Stimulated activated CD8-positive, alpha-beta memory T cell treated with anti-CD3 and anti-CD28 coated beads, Interleukin-4, amount 100 ng/mL, for 1 hour (primary cell): ENCODE data around the gene ADAMTS4.
"Not testable (repeated sequence)": the region's sequence is repeated elsewhere in the genome, so short reads cannot be mapped to it uniquely, and the experiment has no call there.

Source experiments
- DNase-seq, 2 donors: peaks; one replicate each; pipeline ENCODE4 v3.0.0-alpha.2; 2020; ENCODE audit warnings: low read depth in 2 of 2, low spot score in 1 of 2

Gene ADAMTS4, protein sequence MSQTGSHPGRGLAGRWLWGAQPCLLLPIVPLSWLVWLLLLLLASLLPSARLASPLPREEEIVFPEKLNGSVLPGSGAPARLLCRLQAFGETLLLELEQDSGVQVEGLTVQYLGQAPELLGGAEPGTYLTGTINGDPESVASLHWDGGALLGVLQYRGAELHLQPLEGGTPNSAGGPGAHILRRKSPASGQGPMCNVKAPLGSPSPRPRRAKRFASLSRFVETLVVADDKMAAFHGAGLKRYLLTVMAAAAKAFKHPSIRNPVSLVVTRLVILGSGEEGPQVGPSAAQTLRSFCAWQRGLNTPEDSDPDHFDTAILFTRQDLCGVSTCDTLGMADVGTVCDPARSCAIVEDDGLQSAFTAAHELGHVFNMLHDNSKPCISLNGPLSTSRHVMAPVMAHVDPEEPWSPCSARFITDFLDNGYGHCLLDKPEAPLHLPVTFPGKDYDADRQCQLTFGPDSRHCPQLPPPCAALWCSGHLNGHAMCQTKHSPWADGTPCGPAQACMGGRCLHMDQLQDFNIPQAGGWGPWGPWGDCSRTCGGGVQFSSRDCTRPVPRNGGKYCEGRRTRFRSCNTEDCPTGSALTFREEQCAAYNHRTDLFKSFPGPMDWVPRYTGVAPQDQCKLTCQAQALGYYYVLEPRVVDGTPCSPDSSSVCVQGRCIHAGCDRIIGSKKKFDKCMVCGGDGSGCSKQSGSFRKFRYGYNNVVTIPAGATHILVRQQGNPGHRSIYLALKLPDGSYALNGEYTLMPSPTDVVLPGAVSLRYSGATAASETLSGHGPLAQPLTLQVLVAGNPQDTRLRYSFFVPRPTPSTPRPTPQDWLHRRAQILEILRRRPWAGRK

DNA sequence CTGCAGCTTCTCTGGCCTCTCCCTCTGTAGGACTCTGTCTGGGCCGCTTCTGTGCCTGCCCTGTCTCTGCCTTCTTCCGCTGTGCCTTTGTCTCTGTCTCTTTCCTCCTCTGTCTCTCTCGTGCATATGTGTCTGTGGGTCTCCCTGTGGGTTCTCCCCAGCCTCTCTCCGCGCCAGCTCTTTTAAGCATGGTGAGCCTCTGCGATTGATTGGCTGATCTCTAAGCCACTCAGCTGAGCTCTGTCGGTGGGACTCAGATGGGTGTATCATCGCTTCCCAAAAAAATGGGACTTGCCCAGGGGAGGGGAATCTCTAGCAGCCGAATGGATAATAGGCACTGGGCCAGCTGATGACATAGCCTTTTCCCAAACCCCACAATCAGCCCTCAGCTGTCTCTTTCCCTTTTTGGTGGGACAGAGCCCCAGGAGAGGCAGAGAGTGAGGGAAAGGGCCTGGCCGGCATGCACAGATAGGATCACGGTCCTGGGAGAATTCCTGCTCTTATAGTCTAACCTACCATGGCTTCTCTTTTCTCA, at the start of gene ADAMTS4:
TSS of gene ADAMTS4 (minus strand) at position 158 of the 535 bp plus-strand sequence. CDS start 427 bp downstream, outside the sequence.
- no peak for DNase-seq

DNA sequence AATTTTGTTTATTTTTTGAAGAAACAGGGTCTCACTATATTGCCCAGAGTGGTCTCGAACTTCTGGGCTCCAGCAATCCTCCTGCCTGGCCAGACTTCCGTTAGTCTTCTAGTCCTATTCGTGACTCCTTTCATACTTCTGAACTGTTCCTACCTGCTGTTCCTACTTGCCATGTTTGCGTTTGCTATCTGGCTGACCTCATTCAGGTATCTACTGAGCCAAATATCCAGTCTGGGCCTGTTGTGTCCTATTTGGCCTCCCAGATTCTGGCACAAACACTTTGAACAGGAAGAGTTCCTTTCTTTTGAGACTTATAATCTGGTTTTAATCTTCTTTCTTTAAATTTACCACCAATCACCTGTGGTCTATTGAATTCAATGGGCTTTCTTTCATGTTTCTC, 46.0 kb upstream of the ADAMTS4 start:
- no peak for DNase-seq

DNA sequence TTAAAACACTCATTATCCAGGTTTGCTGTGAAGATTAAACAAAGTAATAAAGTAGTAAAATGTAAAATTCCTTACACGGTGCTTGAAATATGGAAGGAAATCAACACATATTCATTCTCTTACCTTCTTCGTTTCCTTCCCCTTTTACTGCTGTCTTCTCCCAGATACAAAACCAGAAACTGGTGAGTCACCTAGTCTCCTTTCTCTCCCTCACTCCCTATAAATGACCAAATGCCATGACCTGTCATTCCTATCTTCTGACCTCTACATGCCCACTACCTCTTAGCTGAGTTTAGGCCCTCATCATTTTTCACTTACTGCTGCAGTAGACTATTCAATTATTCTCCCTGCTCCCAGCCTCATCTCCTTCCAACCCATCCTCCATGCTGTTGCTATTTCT, 43.5 kb upstream of the ADAMTS4 start:
- no peak for DNase-seq

DNA sequence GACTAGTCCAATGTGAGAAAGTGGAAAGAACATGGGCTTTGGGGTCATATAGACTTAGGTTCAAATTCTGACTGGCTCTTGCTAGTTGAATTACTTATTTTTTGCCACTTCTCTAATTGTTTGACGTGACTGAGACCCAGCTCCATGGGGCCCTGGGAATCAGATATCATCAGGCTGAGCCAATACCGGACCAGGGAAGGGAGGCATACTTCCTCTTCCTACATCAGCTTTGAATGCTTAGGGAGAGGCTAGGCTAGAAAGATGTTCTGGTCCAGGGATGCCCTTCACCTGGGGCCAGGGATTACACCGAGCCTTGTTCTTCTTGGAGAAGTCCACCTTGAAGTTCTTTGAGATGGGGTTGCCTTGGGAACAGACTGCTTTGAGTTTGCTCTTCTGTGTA, 42.8 kb upstream of the ADAMTS4 start:
- DNase-seq = no peak

DNA sequence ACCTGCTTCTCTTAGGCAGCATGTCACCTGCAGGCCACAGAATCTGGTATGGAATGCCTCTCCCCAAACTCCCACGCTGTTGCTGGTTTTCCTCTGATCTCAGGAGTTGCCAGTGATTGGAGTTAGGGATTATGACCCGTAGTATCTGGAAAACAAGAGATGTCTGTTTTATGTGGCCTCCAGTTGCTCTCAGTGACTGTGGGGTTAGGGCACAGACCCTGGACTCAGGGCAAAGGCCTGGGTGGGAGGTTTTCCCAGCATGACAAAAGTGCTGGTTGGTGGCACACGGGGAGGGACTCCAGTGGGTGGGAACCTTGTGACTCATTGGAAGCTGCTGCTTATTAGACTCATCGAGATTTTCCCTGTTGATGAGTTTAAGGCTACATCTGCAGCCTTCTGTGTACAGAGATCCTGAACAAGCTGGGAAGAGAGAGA, 39.2 kb upstream of the ADAMTS4 start, which contains the start of gene NR1I3:
TSS of gene NR1I3 (minus strand) at position 165 of the 435 bp plus-strand sequence. CDS start 1,638 bp downstream, outside the sequence.
- no peak for DNase-seq

DNA sequence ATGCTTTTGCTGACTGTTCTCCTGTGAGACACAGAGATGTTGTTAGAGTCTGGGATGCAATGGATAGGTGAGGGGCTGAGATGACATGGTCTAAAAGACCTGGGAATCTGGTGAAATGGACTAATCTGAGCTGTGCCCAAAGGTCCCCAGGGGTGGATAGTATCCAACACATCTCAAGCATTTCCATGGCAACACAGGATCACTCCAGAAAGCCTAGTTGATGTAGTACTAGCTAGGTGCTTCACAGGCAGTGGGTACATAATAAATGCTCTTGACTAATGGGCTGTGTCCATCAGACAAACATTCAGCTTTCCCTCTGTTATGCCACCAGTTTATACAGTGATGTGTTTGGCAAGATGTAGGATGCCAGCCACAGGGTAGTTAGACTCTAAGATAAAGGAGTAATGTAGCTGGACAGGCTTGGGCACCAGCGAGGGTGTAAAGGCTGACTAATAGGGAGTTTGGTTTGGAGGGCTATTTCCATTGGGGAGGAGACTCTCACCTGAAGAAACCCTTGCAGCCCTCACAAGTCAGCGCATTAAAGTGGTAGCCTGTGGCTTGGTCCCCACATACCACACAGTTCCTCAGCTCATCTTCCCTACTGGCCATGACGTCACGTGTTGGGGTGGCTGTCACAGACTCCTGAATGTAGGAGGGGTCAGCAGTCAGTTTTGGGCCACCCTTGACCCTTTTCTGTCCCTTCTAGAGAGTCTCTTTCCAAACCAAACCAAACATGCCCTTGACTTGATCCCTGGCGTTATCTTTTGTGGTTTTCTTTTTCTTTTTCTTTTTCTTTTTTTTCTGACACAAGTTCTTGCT, 37.3 kb upstream of the ADAMTS4 start:
- DNase-seq = no peak

DNA sequence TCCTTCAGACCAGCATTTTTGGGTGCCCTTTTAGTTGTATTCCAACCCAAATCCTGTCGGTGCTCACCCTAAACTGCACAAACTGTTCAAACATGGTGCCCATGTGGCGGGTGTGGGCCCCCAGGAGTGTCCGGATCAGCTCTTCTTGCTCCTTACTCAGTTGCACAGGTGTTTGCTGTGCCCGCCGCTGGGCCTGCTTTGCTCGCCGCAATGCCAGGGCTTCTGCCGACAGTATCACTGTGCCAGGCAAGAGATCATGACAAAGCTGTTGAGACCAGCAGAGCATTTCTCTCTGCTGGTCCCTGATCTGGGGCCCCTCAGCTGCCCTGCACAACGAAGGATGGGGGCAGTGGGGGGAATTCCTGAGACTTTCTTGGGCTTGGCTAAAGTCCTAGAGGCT, 34.2 kb upstream of the ADAMTS4 start:
- no peak for DNase-seq

DNA sequence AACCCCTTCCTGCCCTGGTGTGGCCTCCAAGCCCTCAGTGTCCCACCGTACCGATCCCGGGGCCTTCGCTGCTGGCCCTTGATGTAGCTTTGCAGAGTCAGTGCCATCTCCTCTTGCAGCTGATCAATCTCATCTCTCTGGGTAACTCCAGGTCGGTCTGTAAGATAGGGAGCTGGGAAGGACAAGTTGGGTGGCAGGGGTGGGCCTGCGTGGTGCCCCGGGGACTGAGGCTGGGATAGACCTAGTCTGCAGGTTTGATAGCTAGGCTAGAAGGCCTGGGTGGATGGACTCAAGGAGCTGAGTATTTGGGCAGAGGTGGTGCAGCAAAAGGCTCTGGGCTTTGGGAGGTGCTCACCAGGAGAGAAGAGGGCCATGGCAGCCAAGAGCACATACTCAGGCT, 31.9 kb upstream of the ADAMTS4 start:
- no peak for DNase-seq

DNA sequence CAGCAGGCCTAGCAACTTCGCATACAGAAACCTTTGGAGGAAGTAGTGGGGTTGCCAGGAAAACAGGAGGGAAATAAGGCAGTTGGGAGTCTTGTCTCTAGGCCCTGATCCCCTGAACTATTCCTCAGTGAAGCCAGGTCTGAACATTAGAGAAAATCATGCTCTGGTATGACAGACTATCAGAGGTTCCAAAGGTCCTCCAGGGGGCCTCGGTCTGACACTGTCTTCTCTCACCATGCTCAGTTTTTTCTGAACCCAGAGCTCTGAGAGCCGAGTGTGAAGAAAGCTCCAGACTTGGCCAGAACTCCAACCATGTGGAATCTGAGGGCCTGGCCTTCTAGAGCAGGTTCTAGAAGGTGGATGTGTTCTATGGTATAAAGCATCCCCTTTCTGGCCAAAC, 31.0 kb upstream of the ADAMTS4 start:
- DNase-seq = no peak

DNA sequence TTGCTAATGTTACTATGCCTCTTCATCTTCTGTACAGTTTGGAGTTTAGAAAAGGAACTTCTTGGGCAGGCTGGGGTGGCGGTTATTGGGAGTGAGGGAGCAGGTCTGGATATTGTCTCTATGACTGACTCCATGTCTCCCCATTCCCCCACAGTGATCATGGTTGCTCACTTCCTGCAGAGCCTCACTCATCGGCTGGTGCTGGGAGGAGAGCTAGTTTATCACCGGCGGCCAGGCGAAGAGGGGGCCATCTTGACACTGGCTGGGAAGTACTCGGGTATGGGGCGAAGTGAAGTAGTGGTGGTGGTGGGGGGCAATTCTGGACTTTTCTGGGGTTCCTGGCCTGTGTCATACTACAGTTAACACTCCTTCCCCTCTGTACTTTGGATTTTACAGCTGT, 29.2 kb upstream of the ADAMTS4 start:
- DNase-seq = no peak

DNA sequence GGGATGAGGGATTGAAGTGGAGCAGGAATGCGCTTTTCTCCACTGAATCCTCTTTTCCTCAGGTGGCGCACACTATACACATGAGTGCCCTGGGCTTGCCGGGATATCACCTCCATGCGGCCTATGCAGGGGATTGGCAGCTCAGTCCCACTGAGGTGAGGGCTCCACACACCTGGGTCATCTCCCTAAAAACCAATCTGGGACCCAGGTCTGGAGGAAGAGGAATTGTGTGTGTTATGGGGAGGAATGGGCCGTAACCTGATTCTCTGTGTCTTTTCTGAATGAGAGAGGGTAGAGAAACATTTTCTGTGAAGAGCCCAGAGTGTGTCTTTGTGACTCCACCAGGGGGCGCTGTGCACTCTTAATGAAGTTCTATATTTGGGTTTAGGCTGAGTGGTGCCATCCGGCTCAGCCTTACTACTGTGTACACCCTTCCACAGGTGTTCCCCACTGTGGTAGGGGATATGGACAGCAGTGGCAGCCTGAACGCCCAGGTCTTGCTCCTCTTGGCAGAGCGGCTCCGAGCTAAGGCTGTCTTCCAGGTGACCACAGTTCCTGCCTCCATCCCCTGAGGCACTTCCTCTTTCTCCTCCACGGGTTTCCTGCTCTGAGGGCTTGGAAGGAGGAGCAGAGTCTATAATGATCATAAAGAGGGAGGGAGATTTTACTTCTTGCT, 28.5 kb upstream of the ADAMTS4 start:
- DNase-seq = peak; percentile 78 to 91

DNA sequence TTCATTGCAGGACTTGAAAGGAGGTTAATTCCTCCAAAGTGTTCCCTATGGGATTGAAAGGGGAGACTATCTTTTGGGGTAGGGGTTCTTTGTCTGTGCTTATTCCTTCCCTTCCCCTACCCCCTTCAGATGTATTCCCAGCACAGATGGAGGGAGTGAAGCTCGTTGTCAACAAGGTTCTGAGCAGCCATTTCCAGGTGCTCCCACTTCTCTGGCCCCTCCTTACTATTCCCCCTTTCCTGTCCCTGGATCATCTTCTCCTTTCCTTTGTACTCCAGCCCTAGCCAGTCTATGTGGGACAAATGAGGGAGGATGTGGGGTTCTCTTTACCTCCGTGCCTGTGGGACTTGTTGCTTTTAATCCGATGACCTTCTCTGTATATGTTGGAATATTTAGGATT, 27.9 kb upstream of the ADAMTS4 start:
- no peak for DNase-seq

DNA sequence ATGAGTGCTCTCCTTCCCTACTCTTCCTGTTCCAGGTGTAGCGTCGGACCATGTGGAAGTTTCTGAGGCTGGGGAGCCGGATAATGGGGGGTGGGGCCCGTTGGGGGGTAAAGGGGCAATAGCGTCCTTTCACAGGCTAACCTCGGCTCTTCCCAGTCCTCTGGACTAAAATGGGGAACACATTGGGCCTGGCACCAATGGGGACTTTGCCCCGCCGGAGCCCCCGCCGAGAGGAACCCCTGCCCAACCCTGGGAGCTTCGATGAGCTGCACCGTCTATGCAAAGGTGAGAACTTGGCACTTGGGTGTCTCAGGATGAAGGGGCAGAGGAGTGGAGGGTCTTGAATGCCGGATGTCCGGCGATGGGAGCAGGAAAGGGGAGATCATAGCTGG, 27.5 kb upstream of the ADAMTS4 start:
- no peak for DNase-seq

DNA sequence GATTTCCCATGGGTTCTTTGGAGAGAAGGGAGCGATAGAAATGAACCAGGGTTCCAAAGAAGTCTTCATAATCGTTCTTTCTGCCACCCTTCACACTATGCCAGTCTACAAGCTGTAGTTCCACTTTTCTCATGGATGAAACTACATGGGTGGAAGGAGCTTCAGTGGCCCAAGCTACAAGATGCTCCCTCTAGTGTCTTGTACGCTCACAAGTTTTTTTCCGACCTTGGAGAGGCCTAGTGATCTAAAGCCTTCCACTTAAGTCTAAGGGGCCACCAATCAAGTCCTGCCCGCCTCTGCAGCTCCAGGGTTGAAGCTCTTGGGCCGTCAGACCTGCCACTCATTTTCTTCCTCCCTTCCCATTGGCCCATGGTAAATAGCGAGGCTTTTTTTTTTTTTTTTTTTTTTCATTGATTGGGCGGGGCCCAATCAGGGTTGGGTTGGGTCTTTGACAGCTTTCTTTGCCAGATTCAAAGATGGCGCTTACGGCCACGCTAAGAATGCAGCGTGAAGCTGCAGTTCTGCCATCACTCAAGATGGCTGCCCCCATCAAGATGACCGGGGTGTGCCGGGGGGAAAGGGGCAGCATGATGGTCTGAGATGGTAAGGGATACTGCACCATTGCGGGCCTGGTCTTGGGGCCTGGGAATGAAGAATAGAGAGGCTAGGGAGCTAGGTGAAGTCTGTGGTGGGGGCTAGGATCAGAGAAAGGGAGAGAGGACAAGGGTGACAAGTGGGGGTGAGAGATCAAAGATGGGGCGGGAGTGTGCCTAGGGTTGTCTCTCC, 26.9 kb upstream of the ADAMTS4 start, which contains the start of gene TOMM40L:
TSS of gene TOMM40L (plus strand) at position 527 of the 786 bp plus-strand sequence. CDS start 430 bp downstream, outside the sequence.
- peak; percentile 58 to 73 for DNase-seq

DNA sequence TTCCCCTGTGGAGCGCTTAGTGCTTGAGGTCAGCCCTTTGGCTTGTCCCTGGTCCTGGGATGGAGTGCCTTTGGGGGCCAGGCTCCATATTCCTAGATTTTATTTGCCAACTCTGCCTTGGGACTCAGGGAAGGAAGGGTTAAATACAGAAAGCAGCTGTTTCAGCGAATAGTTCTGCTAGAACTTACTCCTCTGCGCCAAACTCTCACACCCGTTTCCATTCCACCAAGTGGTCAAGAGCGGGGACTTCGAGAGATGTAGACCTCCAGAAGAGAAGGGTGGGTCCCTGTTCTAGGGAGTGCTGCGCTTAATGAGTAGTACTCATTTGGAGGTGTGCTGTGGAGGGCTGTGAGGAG, 26.3 kb upstream of the ADAMTS4 start:
- no peak for DNase-seq

DNA sequence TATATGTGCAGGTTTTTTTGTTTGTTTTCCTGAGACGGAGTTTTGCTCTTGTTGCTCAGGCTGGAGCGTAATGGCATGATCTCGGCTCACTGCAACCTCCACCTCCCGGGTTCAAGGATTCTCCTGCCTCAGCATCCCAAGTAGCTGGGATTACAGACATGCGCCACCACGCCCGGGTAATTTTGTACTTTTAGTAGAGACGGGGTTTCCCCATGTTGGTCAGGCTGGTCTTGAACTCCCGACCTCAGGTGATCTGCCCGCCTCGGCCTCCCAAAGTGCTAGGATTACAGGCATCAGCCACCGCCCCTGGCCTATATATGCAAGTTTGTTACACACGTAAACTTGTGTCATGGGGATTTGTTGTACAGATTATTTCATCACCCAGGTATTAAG, 25.8 kb upstream of the ADAMTS4 start:
- DNase-seq = not testable (repeated sequence)

DNA sequence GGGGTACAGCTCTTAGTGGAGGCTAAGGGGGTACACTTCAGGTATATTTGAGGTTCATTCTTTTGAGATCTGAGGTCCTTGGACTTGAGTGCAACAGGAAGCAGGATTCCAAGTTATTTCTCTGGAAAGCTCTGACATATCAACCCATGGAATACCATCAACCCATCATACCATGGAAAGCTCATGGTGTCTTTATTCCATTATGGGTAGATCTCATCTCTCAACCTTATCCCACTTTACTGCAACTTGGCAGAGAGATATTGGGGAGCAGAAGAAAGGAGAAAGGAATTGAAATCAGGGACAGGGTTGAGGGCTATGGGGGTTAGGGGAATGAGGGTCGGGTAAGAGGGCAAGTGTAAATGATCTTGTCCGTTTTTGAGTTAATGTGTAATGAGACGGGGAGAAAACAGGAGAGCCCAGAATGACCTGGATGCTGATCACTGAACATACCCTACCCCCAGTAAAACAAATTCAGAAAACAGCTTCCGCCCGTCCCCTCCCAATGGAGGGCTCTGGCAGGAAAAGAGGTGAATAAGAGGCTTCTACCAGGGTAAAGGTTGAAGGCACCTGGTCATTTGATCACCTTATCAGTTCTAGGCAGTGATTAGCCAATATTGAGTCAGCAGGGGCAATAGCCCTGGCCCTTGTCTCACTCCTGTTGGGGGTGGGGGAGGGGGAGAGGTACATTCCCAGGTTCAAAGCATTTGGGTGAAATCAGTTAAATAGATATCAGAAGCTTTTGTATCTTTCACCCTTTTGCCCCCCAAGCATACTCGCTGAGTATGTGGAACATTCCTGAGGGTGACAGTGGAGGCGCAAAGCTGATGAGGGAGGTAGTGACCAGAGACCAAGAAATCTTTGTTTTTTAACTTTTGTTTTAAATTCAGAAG, 25.2 kb upstream of the ADAMTS4 start:
- DNase-seq = no peak

DNA sequence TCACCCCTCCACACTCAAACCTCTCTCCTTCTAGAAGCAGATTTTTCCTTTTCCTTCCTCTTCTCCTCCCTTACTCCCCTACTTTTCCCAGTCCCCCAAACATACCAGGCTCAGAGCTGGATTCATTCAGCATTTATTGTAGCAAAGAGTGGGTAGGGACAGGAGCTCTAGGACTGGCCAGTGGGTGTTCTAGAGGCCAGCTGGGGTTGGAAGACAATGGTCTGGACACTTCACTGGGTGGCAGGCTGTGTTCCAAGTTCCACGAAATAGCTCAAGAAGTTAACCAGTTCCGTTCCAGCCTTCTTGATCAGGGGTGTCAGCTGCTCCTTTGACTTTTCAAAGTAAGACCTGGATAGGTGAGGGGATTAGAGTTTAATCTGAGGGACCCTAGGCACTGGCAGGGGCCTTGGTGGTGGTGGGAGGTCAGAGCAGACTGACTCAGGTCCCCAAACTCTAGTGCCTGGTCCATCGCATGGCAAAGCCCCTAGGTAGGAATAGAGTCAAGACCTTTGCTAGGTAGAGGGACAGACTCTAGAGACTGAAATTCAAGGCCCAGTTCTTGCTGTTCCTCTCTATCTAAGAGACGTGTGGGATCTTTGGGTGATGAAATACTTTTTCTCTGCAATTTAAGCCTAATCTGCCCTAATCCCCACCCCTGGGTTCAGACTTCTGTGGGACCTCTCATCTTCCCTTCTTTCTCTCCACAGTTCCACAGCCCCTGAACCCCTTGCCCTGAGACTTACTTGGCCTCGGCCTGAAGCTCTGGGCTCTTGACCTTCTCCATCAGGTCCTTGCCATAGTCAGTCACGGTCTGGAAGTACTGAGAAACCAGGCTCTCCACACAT, 23.5 kb upstream of the ADAMTS4 start:
- DNase-seq = no peak
